NB4 (cell line): ENCODE measurements around the gene NEMP2.
A peak's percentile ranks its signal among the peaks of the same experiment; 100 is the strongest.

Experiments used
- DNase-seq: peaks from one replicate; pipeline ENCODE4 v3.0.0; 2010; ENCODE audit warnings: low read depth
- H3K4me3 ChIP-seq: one replicate; pipeline ENCODE4 v1.5.1; 2011; ENCODE audit warnings: mild to moderate bottlenecking, low read depth, low read length, moderate library complexity
- CTCF ChIP-seq: IDR thresholded peaks from one replicate; pipeline ENCODE4 v1.5.1; 2012; ENCODE audit warnings: low read depth, low read length
- MAX ChIP-seq: IDR thresholded peaks from 2 replicates; pipeline ENCODE4 v1.6.1; 2011; ENCODE audit warnings: low read depth, low read length
- MYC ChIP-seq: IDR thresholded peaks from 2 replicates; pipeline ENCODE4 v1.6.1; 2011; ENCODE audit warnings: low read depth, low read length
- POLR2A ChIP-seq: IDR thresholded peaks from 2 replicates; pipeline ENCODE4 v1.6.1; 2011; ENCODE audit warnings: mild to moderate bottlenecking; ENCODE audit not compliant: insufficient read length; ENCODE audit errors: extremely low read depth

Gene NEMP2

GRCh38 chr2:190550137-190550536 is 15.6 kb upstream of the NEMP2 start:
- TF ChIP-seq MAX = no peak
- TF ChIP-seq POLR2A = no peak
- TF ChIP-seq CTCF = no peak
- TF ChIP-seq MYC = no peak
- no peak for DNase-seq
- no peak overlapping the region for H3K4me3 ChIP-seq

GRCh38 chr2:190547886-190548285 is 13.4 kb upstream of the NEMP2 start:
- no peak overlapping the region for H3K4me3 ChIP-seq
- no peak for DNase-seq
- TF ChIP-seq CTCF (no peak), MAX (no peak), MYC (no peak), POLR2A (no peak)

GRCh38 chr2:190546734-190547133 is 12.2 kb upstream of the NEMP2 start:
- DNase-seq = no peak
- H3K4me3 ChIP-seq = no peak overlapping the region
- TF ChIP-seq POLR2A = no peak
- no peak for TF ChIP-seq MAX
- TF ChIP-seq MYC = no peak
- TF ChIP-seq CTCF = no peak

- no peak overlapping the region for H3K4me3 ChIP-seq
- TF ChIP-seq CTCF (no peak), MAX (no peak), MYC (no peak), POLR2A (no peak)
- no peak for DNase-seq
Measured at GRCh38 chr2:190545555-190546385, 11.2 kb upstream of the NEMP2 start.

GRCh38 chr2:190545093-190545492 is 10.6 kb upstream of the NEMP2 start:
- DNase-seq = no peak
- TF ChIP-seq POLR2A = no peak
- TF ChIP-seq CTCF = no peak
- TF ChIP-seq MYC = no peak
- TF ChIP-seq MAX = no peak
- H3K4me3 ChIP-seq = no peak overlapping the region

GRCh38 chr2:190540048-190540447 is 5.5 kb upstream of the NEMP2 start:
- no peak overlapping the region for H3K4me3 ChIP-seq
- no peak for TF ChIP-seq MYC
- no peak for TF ChIP-seq MAX
- TF ChIP-seq POLR2A = no peak
- TF ChIP-seq CTCF = no peak
- peak; percentile 22 for DNase-seq
